Suprapubic skin (tissue), 4 donors: Measurements from ENCODE around the gene PAQR5.

Source experiments
- CTCF ChIP-seq, 2 donors: fragments of 200-600 bp in 1 of 2; fragments of 450-650 bp in 1 of 2; sonication (generic) in 1 of 2; IDR thresholded peaks; one replicate each; pipeline ENCODE4 v1.5.1; 2016 to 2019; ENCODE audit warnings: antibody characterized with exemption in 2 of 2, mild to moderate bottlenecking in 1 of 2, moderate library complexity in 1 of 2
- EP300 ChIP-seq: sonication (generic); formaldehyde crosslinking; IDR thresholded peaks from one replicate; pipeline ENCODE4 v1.6.1; 2017; ENCODE audit warnings: antibody characterized with exemption
- POLR2A ChIP-seq, 2 donors: fragments of 450-650 bp; IDR thresholded peaks; one replicate each; pipeline ENCODE4 v1.6.1; 2017; ENCODE audit warnings: antibody characterized with exemption in 2 of 2, mild to moderate bottlenecking in 2 of 2, moderate library complexity in 2 of 2
- POLR2AphosphoS5 ChIP-seq, 3 donors: sonication (generic); formaldehyde crosslinking; IDR thresholded peaks; one replicate each; pipeline ENCODE4 v1.6.1; 2017; ENCODE audit warnings: antibody characterized with exemption in 3 of 3

GRCh38 chr15:69338535-69339213 lies 40.0 kb downstream of the PAQR5 start:
- TF ChIP-seq CTCF (IDR thresholded peaks at IDR 0.05): no peak
- TF ChIP-seq POLR2A (IDR thresholded peaks at IDR 0.05): no peak
- no peak for TF ChIP-seq POLR2AphosphoS5 (IDR thresholded peaks at IDR 0.05)
- no peak for TF ChIP-seq EP300
